Keratinocyte (primary cell): ENCODE data around the gene FKBP5. TPM values are rescaled to one million over a fixed set of nuclear protein-coding genes. Genes with fewer than 3 reads are reported as not detected.

Experiments used
- DNase-seq: peaks from one replicate; pipeline ENCODE4 v3.0.0-alpha.2; 2011; ENCODE audit warnings: low read depth, missing footprints, low spot score
- FAIRE-seq: peaks from 2 replicates; lab custom pipeline; 2011; peaks lifted over from hg19 to GRCh38; lab: Jason Lieb, UNC
- H2AFZ ChIP-seq: 2 replicates; pipeline ENCODE4 v1.6.0; 2012; ENCODE audit warnings: low read length, control low read depth, inconsistent platforms; ENCODE audit not compliant: control insufficient read depth
- H3K27ac ChIP-seq: 2 replicates; pipeline ENCODE4 v1.5.1; 2011; ENCODE audit warnings: low read length; ENCODE audit not compliant: control insufficient read depth, insufficient read depth
- H3K27me3 ChIP-seq: 3 replicates; pipeline ENCODE4 v1.6.0; 2011; ENCODE audit warnings: low read length; ENCODE audit not compliant: control insufficient read depth, insufficient read depth; ENCODE audit errors: extremely low read depth
- H3K36me3 ChIP-seq, 2 experiments: 2 replicates in 1 of 2; 3 replicates in 1 of 2; pipeline ENCODE4 v1.5.1; 2011; ENCODE audit warnings: low read length in 2 of 2, mild to moderate bottlenecking in 1 of 2; ENCODE audit not compliant: control insufficient read depth in 2 of 2, insufficient read depth in 2 of 2; ENCODE audit errors: extremely low read depth in 1 of 2
- H3K4me1 ChIP-seq: 3 replicates; pipeline ENCODE4 v1.5.1; 2011; ENCODE audit warnings: low read length; ENCODE audit not compliant: control insufficient read depth, insufficient read depth; ENCODE audit errors: extremely low read depth
- H3K4me2 ChIP-seq: 3 replicates; pipeline ENCODE4 v1.6.0; 2011; ENCODE audit warnings: low read depth, low read length; ENCODE audit not compliant: control insufficient read depth, insufficient read depth; ENCODE audit errors: extremely low read depth
- H3K4me3 ChIP-seq, 3 experiments: fragments of 200-600 bp in 1 of 3; sonication (generic) in 1 of 3; 2 replicates in 2 of 3; 3 replicates in 1 of 3; pipeline ENCODE4 v1.5.1; 2011 to 2016; ENCODE audit warnings: low read length in 3 of 3, mild to moderate bottlenecking in 3 of 3, control low read depth in 2 of 3, inconsistent platforms in 1 of 3, low read depth in 1 of 3, mixed read lengths in 1 of 3, mixed run types in 1 of 3, moderate library complexity in 1 of 3; ENCODE audit not compliant: control insufficient read depth in 2 of 3, insufficient read depth in 2 of 3; ENCODE audit errors: extremely low read depth in 1 of 3
- H3K79me2 ChIP-seq: 2 replicates; pipeline ENCODE4 v1.6.0; 2012; ENCODE audit warnings: low read length; ENCODE audit not compliant: control insufficient read depth, insufficient read depth
- H3K9ac ChIP-seq: 3 replicates; pipeline ENCODE4 v1.6.0; 2011; ENCODE audit warnings: low read length; ENCODE audit not compliant: control insufficient read depth, insufficient read depth; ENCODE audit errors: extremely low read depth
- H3K9me1 ChIP-seq: 3 replicates; pipeline ENCODE4 v1.6.0; 2011; ENCODE audit warnings: low read length; ENCODE audit not compliant: control insufficient read depth, insufficient read depth; ENCODE audit errors: extremely low read depth
- H3K9me3 ChIP-seq: 2 replicates; pipeline ENCODE4 v1.5.1; 2012; ENCODE audit warnings: low read depth, low read length; ENCODE audit not compliant: control insufficient read depth
- H4K20me1 ChIP-seq: 3 replicates; pipeline ENCODE4 v1.6.0; 2011; ENCODE audit warnings: low read length; ENCODE audit not compliant: control insufficient read depth, insufficient read depth; ENCODE audit errors: extremely low read depth
- EZH2 ChIP-seq: IDR thresholded peaks from one replicate; pipeline ENCODE4 v1.6.1; 2012; ENCODE audit warnings: inconsistent platforms, mild to moderate bottlenecking, low read length, moderate library complexity
- dilution Hi-C: fragments of 300-500 bp; cut with MboI; formaldehyde crosslinking; loops from one replicate; pipeline ENCODE4 v1.7.0; 2020; ENCODE audit warnings: low sequenced_read_pairs; ENCODE audit not compliant: extremely low pct_ligation_motif_present
- polyA plus RNA-seq, 5 experiments: library from polyadenylated mRNA; depleted of rRNA in 3 of 5; stranded (reverse) in 3 of 5; stranded (forward) in 1 of 5; unstranded in 1 of 5; fragments of >200 nt; gene quantifications; 1 replicate in 1 of 5; 2 replicates in 3 of 5; 3 replicates in 1 of 5; pipeline versions ENCODE4 v1.2.1 to v1.2.3, GENCODE V29; 2011 to 2012; ENCODE audit warnings: missing spikeins in 2 of 5, low read depth in 1 of 5, low replicate concordance in 1 of 5
- TF ChIP-seq, protein P1 (sequence below), 3 experiments: IDR thresholded peaks in 1 of 3; conservative IDR thresholded peaks in 1 of 3; optimal IDR thresholded peaks in 1 of 3; 2 replicates in 2 of 3; 3 replicates in 1 of 3; pipeline versions ENCODE3 to v1.5.1; 2011; ENCODE audit warnings: low read length in 3 of 3, mild to moderate bottlenecking in 3 of 3, moderate library complexity in 2 of 3, control low read depth in 1 of 3, inconsistent platforms in 1 of 3; ENCODE audit not compliant: insufficient read depth in 2 of 3; ENCODE audit errors: extremely low read depth in 1 of 3

Gene FKBP5
- polyA plus RNA-seq, 1 donor (not counting 4 experiments of a cell fraction or from before 2014, with no cell fraction given) = 88.3 TPM

GRCh38 chr6:35675871-35676459, 12.8 kb downstream of the FKBP5 start:
- FAIRE-seq (no peak), DNase-seq (no peak)
- Histone ChIP-seq H3K4me2 (no peak overlapping the region), H3K4me3 (no peak overlapping the region), H2AFZ (no peak overlapping the region), H3K27ac (no peak overlapping the region), H3K9me3 (no peaks in the 10 kb centered on the region), H3K27me3 (no peaks in the 10 kb centered on the region), H3K9me1 (peaks cover 3% of the 10 kb centered on the region), H3K9ac (no peak overlapping the region), H3K79me2 (peaks cover 92% of the 10 kb centered on the region), H3K4me1 (peaks cover 25% of the 10 kb centered on the region), H4K20me1 (no peaks in the 10 kb centered on the region), H3K36me3 (peaks cover 0 to 9% of the 10 kb centered on the region in 2 experiments)
- TF ChIP-seq, protein P1, sequence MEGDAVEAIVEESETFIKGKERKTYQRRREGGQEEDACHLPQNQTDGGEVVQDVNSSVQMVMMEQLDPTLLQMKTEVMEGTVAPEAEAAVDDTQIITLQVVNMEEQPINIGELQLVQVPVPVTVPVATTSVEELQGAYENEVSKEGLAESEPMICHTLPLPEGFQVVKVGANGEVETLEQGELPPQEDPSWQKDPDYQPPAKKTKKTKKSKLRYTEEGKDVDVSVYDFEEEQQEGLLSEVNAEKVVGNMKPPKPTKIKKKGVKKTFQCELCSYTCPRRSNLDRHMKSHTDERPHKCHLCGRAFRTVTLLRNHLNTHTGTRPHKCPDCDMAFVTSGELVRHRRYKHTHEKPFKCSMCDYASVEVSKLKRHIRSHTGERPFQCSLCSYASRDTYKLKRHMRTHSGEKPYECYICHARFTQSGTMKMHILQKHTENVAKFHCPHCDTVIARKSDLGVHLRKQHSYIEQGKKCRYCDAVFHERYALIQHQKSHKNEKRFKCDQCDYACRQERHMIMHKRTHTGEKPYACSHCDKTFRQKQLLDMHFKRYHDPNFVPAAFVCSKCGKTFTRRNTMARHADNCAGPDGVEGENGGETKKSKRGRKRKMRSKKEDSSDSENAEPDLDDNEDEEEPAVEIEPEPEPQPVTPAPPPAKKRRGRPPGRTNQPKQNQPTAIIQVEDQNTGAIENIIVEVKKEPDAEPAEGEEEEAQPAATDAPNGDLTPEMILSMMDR (optimal IDR thresholded peaks at IDR 0.05 in 1 of 3, IDR thresholded peaks at IDR 0.05 in 1 of 3, conservative IDR thresholded peaks at IDR 0.05 in 1 of 3; ENCODE audit: extremely low read depth in 1 of 3, insufficient read depth in 2 of 3, low read length in 3 of 3) = no peak
- TF ChIP-seq EZH2 = no peak
- dilution Hi-C loops = no loop called here

- peaks cover 25% of the 10 kb centered on the region for H3K4me1 ChIP-seq
- no peaks in the 10 kb centered on the region for H3K27me3 ChIP-seq
- TF ChIP-seq, protein P1 (optimal IDR thresholded peaks at IDR 0.05 in 1 of 3, IDR thresholded peaks at IDR 0.05 in 1 of 3, conservative IDR thresholded peaks at IDR 0.05 in 1 of 3; ENCODE audit: extremely low read depth in 1 of 3, insufficient read depth in 2 of 3, low read length in 3 of 3) = no peak
- TF ChIP-seq EZH2 = no peak
- no peak overlapping the region for H3K27ac ChIP-seq
- H3K9ac ChIP-seq = no peak overlapping the region
- H3K4me3 ChIP-seq = no peak overlapping the region
- no peaks in the 10 kb centered on the region for H3K9me3 ChIP-seq
- H2AFZ ChIP-seq = no peak overlapping the region
- no peaks in the 10 kb centered on the region for H4K20me1 ChIP-seq
- peaks cover 89% of the 10 kb centered on the region for H3K79me2 ChIP-seq
- no peak overlapping the region for H3K4me2 ChIP-seq
- H3K36me3 ChIP-seq = peaks cover 0 to 9% of the 10 kb centered on the region in 2 experiments
- peaks cover 3% of the 10 kb centered on the region for H3K9me1 ChIP-seq
- dilution Hi-C loops = no loop called here
- DNase-seq (no peak), FAIRE-seq (no peak)
These were observed 14.1 kb downstream of the FKBP5 start for GRCh38 chr6:35674594-35674993.
